ENCODE data around the gene KCNK18.
"Not testable (repeated sequence)": the region's sequence is repeated elsewhere in the genome, so short reads cannot be mapped to it uniquely, and the experiment has no call there.

The KCNK18 gene

GRCh38 chr10:117174439-117175214, 22.7 kb upstream of the KCNK18 start:
- peak; percentile 64 for DNase-seq

- DNase-seq: no peak
Measured at GRCh38 chr10:117175215-117175900, 21.9 kb upstream of the KCNK18 start.

- peak; percentile 67 for DNase-seq
Measured at GRCh38 chr10:117175901-117176534, 21.3 kb upstream of the KCNK18 start.

GRCh38 chr10:117178190-117178589, 19.1 kb upstream of the KCNK18 start:
- DNase-seq: no peak

- DNase-seq: no peak
Measured at GRCh38 chr10:117184296-117184695, 13.0 kb upstream of the KCNK18 start.

- no peak for DNase-seq
Measured at GRCh38 chr10:117184821-117185220, 12.5 kb upstream of the KCNK18 start.

GRCh38 chr10:117185817-117186216, 11.5 kb upstream of the KCNK18 start:
- DNase-seq: not testable (repeated sequence)

GRCh38 chr10:117186832-117187615, 10.3 kb upstream of the KCNK18 start:
- no peak for DNase-seq

GRCh38 chr10:117188371-117188770, 8.9 kb upstream of the KCNK18 start:
- DNase-seq: no peak

GRCh38 chr10:117189557-117189956, 7.7 kb upstream of the KCNK18 start:
- DNase-seq: no peak

- no peak for DNase-seq
Measured at GRCh38 chr10:117198088-117198487, 799 bp downstream of the KCNK18 start.

GRCh38 chr10:117201826-117202225, 4.5 kb downstream of the KCNK18 start:
- DNase-seq: no peak

- DNase-seq: no peak
Measured at GRCh38 chr10:117204316-117204715, 7.0 kb downstream of the KCNK18 start.

GRCh38 chr10:117212176-117212575, 14.9 kb downstream of the KCNK18 start:
- DNase-seq: no peak

GRCh38 chr10:117214401-117214800, 17.1 kb downstream of the KCNK18 start:
- DNase-seq: peak; percentile 19

GRCh38 chr10:117215079-117215478, 17.8 kb downstream of the KCNK18 start:
- DNase-seq: no peak

GRCh38 chr10:117216028-117216427, 18.7 kb downstream of the KCNK18 start:
- DNase-seq: no peak

GRCh38 chr10:117216611-117217195, 19.4 kb downstream of the KCNK18 start:
- DNase-seq: peak; percentile 53

- DNase-seq: peak; percentile 5
Measured at GRCh38 chr10:117217196-117217761, 20.0 kb downstream of the KCNK18 start.

- no peak for DNase-seq
Measured at GRCh38 chr10:117218654-117219053, 21.4 kb downstream of the KCNK18 start.

GRCh38 chr10:117221156-117221711, 23.9 kb downstream of the KCNK18 start:
- DNase-seq: peak; percentile 5

- no peak for DNase-seq
Measured at GRCh38 chr10:117222552-117222951, 25.3 kb downstream of the KCNK18 start.

Data from fibroblast of upper back skin (primary cell).